Measurements from ENCODE around the gene CENPF.

Gene CENPF

DNA sequence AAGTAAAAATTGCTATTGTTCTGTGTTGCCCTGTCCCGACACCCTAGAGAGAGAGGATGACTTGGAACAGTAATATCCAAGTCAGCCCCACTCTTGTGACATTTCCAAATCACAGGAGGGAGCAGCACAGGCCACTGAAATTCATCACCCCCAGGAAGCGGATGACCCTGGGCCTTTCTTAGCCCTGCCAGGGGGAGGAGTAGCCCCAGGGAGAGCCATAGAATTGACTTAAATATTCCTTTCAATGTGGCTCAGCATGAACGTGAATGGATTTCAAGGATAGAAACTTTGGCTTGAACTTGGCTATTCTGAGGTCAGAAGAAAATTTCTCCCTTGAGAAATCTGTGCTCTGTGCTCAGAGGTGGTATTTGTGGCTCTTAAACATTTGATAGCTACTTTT is 80.6 kb downstream of the CENPF start:
- no peaks in the 10 kb centered on the region for H3K9me3 ChIP-seq (ENCODE audit: severe bottlenecking)
- no peak for DNase-seq
- H3K36me3 ChIP-seq: no peaks in the 10 kb centered on the region

DNA sequence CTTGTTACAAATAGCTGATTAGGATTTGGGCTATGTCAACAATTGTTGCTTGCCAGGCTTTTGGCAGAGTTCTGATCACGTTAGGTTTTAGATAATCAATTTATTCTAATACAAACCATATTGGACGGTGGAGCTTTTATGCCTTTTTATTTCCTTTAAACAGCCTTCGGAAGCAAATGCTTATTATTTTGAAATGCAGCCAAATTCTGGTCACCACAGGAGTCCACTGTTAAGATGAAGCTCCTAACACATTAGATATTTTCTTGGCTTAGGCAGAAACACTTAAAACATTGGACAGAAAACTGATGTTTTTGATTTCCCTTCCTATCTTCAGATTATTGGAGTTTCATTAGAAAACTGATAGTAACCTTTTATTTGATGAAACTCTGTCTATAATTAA is 82.9 kb downstream of the CENPF start:
- Histone ChIP-seq H3K27ac (no peak overlapping the region), H3K4me3 (ENCODE audit: low read depth, low read length) (no peak overlapping the region), H3K36me3 (no peaks in the 10 kb centered on the region), H3K9me3 (ENCODE audit: severe bottlenecking) (no peaks in the 10 kb centered on the region), H3K27me3 (ENCODE audit: insufficient read depth, low read depth, severe bottlenecking) (no peaks in the 10 kb centered on the region)
- no peak for DNase-seq
- TF ChIP-seq, protein P1, sequence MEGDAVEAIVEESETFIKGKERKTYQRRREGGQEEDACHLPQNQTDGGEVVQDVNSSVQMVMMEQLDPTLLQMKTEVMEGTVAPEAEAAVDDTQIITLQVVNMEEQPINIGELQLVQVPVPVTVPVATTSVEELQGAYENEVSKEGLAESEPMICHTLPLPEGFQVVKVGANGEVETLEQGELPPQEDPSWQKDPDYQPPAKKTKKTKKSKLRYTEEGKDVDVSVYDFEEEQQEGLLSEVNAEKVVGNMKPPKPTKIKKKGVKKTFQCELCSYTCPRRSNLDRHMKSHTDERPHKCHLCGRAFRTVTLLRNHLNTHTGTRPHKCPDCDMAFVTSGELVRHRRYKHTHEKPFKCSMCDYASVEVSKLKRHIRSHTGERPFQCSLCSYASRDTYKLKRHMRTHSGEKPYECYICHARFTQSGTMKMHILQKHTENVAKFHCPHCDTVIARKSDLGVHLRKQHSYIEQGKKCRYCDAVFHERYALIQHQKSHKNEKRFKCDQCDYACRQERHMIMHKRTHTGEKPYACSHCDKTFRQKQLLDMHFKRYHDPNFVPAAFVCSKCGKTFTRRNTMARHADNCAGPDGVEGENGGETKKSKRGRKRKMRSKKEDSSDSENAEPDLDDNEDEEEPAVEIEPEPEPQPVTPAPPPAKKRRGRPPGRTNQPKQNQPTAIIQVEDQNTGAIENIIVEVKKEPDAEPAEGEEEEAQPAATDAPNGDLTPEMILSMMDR (IDR thresholded peaks at IDR 0.05; ENCODE audit: low read depth, low read length): no peak

More for the DNA sequence above, 80.6 kb downstream of the CENPF start:
- Histone ChIP-seq H3K27me3 (ENCODE audit: insufficient read depth, low read depth, severe bottlenecking) (no peaks in the 10 kb centered on the region), H3K4me3 (ENCODE audit: low read depth, low read length) (no peak overlapping the region), H3K27ac (no peak overlapping the region)
- TF ChIP-seq, protein P1 (IDR thresholded peaks at IDR 0.05; ENCODE audit: low read depth, low read length): no peak

DNA sequence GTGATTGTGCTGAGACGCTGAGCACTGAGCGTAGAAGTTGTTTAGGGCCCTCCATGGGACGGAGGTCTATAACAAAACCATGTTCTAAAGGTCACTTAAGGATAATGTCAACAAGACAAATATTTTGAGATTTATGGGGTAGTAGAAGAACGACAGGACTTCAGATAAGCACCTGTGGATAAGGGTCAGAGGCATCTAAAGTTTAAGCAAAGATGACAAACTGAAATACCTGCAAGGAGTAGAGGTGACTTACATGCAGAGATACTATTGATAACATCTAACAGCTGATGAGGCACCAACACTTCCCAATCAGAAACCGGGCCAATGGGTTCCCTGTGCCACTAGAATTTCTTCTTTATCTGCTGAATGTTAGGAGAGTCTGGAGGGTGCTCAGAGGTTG is 83.5 kb downstream of the CENPF start:
- DNase-seq: no peak
- Histone ChIP-seq H3K27ac (no peak overlapping the region), H3K36me3 (no peaks in the 10 kb centered on the region), H3K9me3 (ENCODE audit: severe bottlenecking) (no peaks in the 10 kb centered on the region), H3K4me3 (ENCODE audit: low read depth, low read length) (no peak overlapping the region), H3K27me3 (ENCODE audit: insufficient read depth, low read depth, severe bottlenecking) (no peaks in the 10 kb centered on the region)
- TF ChIP-seq, protein P1 (IDR thresholded peaks at IDR 0.05; ENCODE audit: low read depth, low read length): no peak

DNA sequence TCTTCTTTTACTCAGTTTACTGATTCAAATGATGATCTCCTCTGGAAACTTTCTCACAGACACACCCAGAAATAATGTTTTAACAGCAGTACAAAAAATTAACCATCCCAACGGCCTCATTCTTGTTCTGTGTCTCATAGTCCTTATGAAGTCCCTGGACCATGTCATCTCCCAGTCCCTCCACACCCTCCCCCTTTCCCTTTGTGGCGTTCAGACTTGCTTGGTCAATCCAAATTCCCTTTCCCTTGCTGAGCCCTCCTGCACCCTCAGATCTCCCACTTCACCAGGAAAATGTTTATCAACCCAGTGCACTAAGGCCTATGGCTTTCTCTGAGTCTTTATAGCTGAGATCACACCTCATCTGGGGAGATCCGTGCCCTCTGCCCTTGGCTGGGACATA is 85.9 kb downstream of the CENPF start:
- H3K9me3 ChIP-seq (ENCODE audit: severe bottlenecking): no peaks in the 10 kb centered on the region
- TF ChIP-seq, protein P1 (IDR thresholded peaks at IDR 0.05; ENCODE audit: low read depth, low read length): no peak
- H3K27me3 ChIP-seq (ENCODE audit: insufficient read depth, low read depth, severe bottlenecking): no peaks in the 10 kb centered on the region
- no peak overlapping the region for H3K4me3 ChIP-seq (ENCODE audit: low read depth, low read length)
- DNase-seq: no peak
- H3K36me3 ChIP-seq: no peaks in the 10 kb centered on the region
- no peak overlapping the region for H3K27ac ChIP-seq

DNA sequence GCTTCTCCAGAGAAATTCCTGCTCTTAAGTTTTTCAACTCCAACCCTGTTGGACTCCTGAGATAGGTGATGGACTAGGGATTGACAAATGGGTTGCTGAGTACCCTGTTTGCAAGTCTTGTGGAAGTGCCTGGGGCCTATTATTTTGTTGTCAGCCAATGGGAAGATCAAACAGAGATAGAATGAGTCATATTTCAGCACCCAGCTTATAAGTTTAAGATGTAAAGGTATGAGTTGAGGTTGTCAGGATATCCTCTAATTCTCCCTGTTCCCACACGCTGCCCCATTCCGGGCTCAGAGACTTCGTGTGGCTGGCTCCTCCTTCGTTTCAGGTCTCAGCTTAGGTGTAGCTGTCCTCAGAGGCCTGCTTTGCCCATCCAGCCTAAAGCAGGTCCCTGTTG is 91.8 kb downstream of the CENPF start:
- Histone ChIP-seq H3K27ac (no peak overlapping the region), H3K9me3 (ENCODE audit: severe bottlenecking) (no peaks in the 10 kb centered on the region), H3K27me3 (ENCODE audit: insufficient read depth, low read depth, severe bottlenecking) (no peaks in the 10 kb centered on the region), H3K36me3 (no peaks in the 10 kb centered on the region), H3K4me3 (ENCODE audit: low read depth, low read length) (no peak overlapping the region)
- no peak for DNase-seq
- TF ChIP-seq, protein P1 (IDR thresholded peaks at IDR 0.05; ENCODE audit: low read depth, low read length): no peak

DNA sequence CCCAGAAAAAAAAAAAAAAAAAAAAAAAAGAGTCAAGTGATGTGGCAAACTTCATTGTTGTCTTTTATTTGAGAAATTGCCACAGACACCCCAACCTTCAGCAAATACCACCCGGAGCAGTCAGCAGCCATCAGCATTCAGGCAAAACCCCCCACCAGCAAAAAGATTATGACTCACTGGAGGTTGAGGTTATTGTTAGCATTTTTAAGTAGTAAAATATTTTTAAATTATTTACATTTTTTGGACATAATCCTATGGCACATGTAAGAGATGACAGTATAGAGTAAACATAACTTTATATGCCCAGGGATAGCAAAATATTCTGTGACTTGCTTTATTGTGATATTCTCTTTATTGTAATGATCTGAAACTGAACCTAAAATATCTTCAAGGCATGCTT is 95.6 kb downstream of the CENPF start:
- H3K9me3 ChIP-seq (ENCODE audit: severe bottlenecking): no peaks in the 10 kb centered on the region
- TF ChIP-seq, protein P1 (IDR thresholded peaks at IDR 0.05; ENCODE audit: low read depth, low read length): no peak
- H3K4me3 ChIP-seq (ENCODE audit: low read depth, low read length): no peak overlapping the region
- H3K27me3 ChIP-seq (ENCODE audit: insufficient read depth, low read depth, severe bottlenecking): no peaks in the 10 kb centered on the region
- H3K36me3 ChIP-seq: no peaks in the 10 kb centered on the region
- H3K27ac ChIP-seq: no peak overlapping the region
- no peak for DNase-seq

All from WERI-Rb-1 (cell line).